ENCODE results near the gene SPDEF.

- TF ChIP-seq CTCF (IDR thresholded peaks at IDR 0.05) (no peak), ZFX (IDR thresholded peaks at IDR 0.05; ENCODE audit: borderline replicate concordance) (no peak)
Observed at GRCh38 chr6:34511214-34511914, 44.8 kb downstream of the SPDEF start.

Measured in 22Rv1 (cell line).